Activated gamma-delta T cell treated with Interleukin-2 at 50 U/mL for 16 hours (primary cell): Measurements from ENCODE around the gene KLC1.
"Not testable (repeated sequence)": the region's sequence is repeated elsewhere in the genome, so short reads cannot be mapped to it uniquely, and the experiment has no call there.

Source experiments
- DNase-seq: peaks from one replicate; pipeline ENCODE4 v3.0.0-alpha.2; 2020

The KLC1 gene

GRCh38 chr14:103626146-103626850, 2.7 kb upstream of the KLC1 start:
- no peak for DNase-seq

DNA sequence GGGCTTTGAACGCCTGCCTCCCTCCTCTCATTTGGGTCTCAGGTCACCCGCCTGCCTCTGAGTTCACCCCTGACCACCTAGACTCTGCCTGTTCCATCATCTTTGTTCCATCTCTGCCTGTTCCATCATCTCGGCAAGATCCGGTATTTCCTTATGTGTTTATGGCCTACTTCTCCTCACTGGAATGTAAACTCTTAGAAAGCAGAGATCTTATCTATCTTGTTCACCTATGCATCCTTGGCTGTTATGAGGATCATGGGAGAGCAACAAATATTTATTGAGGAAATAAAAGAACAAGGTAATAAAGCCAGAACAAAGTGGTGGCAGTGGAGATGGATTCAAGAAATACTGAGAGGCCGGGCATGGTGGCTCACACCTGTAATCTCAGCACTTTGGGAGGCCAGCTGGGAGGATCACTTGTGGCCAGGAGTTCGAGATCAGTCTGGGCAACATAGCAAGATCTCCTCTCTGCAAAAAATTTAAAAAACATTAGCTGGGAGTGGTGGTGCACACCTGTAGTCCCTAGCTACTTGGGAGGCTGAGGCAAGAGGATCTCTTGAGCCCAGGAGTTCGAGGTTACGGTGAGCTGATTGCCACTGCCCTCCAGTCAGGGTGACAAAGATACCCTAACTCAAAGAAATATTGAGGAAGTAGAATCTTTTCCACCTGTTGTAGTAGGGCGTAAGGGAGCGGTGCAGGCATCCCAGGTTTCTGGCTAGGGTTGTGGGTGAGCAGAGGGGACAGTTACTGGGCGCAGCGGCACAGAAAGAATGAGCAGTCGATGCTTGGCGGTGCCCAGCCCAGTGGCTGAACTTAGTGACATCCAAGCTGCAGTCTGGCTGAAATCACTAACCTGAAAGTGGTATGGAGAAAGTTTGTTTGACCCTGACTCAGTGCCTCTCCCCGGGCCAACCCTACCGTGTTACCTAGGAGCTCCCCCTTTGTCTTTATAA, 1.7 kb upstream of the KLC1 start:
- no peak for DNase-seq

GRCh38 chr14:103628221-103628683, 759 bp upstream of the KLC1 start:
- DNase-seq = no peak

DNA sequence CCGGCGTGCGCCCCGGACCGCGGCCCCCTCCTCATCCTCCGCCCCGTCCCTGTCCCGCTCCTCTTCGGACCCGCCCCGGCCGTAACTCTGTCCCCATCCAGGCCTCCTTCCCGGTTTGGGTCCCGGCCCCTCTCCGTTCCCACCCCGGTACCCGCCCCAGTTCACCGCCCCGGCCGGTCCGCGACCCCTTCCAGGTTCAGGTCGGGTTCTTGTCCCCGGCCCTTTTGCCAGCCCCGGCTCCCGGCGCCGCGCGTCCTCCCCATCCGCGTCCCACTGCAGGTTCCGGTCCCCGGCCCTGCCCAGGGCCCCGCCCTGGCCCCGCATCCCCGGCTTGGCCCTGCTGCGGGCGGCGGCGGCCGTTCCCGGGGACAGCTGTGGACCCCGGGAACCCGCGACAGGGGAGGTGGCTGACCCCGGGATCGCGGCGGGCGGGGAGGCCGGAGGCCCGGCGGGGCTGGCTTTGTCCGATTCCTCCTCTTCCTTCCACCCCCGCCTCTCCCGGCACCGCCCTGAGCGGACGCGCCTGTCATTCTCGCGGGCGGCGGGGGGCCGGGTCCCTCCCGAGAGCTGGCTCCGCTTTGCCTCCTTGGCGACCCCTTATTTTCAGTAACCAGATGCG, 601 bp downstream of the KLC1 start:
- DNase-seq = peak; percentile 26

DNA sequence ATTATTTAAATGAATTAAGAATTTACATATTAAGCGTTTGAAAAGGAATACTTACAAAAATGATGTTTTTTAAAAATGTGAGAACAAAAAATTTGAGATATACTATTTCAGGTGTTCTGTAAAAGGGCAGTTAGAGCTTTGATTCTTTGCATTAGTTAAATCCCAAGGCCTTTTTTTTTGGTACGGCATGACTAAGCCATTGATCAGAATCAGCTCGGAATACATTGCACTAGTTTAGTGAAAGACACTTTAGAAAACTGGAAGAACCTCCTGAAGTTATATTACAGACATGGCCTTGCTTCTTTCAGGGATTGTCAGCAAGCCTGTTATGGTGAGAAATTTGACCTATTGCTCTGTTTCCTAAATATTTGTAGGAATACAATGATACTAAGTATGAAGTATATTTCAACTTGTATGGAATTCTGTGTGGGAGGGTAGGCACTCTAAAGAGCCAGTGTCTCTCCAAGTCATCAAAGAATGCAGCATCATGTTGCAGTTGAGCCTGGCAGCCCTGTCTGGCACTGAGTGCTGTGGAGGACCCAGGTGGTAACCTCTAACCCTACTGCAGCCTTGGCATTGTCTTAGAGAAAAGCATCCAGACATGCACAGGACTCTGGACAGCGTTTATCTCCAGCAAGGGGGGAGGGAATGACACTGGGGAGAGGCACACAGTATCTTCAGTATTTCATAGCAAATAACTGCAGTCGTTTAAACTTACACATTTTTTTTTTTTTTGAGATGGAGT, 1.5 kb downstream of the KLC1 start:
- no peak for DNase-seq

DNA sequence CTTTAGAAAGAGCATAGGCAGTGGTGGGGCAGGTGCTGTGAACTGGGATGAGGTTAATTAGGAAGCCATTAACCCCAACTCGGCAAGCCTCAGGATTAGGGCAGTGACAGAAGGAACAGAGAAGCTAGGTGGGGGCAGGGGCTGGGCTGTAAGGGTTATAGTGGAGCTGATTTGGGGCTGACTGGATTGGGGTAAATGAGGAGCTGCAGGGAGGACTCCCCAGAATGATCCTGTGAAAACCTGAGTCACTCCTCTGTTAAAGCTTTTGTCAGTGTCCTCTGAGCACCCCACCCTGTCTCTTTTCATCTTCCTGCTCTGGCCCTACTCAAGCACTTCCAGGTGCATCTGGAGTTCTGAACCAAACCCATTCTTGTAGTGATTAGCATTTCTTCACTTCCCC, 4.4 kb downstream of the KLC1 start:
- no peak for DNase-seq

- no peak for DNase-seq
Measured at GRCh38 chr14:103634156-103634555, 5.1 kb downstream of the KLC1 start.

DNA sequence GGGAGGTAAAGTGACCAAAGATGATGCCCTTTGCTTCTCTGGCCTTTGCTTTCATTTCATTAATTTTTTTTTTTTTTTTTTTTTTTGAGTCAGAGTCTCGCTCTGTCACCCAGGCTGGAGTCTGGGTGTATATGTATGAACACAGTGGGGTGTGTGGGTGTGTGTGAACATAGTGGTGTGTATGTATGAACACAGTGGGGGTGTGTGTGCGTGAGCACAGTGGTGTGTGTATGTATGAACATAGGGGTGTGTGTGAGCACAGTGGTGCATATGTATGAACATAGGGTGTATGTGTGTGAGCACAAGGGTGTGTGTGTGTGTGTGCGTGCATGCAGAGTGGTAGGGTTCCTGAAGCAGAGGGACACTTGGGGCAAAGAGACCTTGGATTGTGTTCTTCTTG, 9.6 kb downstream of the KLC1 start:
- no peak for DNase-seq

DNA sequence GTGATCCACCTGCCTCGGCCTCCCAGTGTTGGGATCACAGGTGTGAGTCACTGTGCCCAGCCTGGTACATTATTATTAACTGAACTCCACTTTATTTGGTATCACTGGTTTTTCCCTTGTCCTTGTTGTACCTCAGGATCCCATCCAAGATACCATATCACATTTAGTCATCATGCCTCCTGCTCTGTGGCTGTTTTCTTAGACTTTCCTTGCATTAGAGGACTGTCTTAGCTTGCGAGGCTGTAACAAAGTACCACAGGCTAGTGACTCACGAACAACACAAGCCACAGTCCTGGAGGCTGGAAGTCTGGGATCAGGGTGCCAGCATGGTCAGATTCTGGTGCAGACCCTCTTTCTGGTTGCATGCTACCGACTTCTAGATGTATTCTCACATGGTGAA, 12.2 kb downstream of the KLC1 start:
- DNase-seq = no peak

DNA sequence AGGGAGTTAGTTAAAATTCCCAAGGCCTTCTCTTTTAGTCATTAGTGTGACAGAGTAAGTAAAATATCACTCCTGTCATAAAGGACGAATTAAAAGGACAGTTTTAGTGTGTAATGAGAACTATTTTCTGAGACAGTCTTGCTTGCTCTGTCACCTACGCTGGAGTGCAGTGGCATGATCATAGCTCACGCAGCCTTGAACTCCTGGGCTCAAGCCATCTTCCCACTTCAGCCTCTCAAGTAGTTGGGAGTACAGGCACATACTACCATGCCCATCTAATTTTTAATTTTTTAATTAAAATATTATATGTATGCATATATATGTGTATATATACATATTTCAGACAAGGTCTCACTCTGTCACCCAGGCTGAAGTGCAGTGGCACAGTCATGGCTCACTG, 17.2 kb downstream of the KLC1 start:
- DNase-seq = no peak

GRCh38 chr14:103649001-103649400, 20.0 kb downstream of the KLC1 start:
- DNase-seq = no peak

- DNase-seq = no peak
Measured at GRCh38 chr14:103650213-103650612, 21.2 kb downstream of the KLC1 start.

- DNase-seq = no peak
Measured at GRCh38 chr14:103651585-103651984, 22.6 kb downstream of the KLC1 start.

DNA sequence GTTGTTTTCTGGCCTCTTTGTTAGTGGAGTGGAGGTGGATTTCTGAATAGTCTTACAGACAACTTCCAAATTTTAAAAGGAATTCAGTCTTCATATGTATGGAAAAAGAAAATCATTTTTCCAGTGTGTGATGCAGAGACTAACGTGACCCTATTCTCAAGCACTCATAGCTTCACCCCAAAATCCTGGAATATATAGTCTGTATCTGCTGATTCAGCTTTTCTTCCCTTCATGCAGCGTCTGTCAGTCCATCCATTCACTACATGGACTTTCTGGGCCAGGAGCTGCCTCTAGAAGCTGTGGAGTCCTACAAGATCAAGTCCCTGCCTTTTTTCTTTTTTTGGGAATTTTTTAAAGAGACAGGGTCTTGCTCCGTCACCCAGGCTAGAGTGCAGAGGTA, 23.8 kb downstream of the KLC1 start:
- no peak for DNase-seq

GRCh38 chr14:103653336-103653735, 24.3 kb downstream of the KLC1 start:
- not testable (repeated sequence) for DNase-seq

DNA sequence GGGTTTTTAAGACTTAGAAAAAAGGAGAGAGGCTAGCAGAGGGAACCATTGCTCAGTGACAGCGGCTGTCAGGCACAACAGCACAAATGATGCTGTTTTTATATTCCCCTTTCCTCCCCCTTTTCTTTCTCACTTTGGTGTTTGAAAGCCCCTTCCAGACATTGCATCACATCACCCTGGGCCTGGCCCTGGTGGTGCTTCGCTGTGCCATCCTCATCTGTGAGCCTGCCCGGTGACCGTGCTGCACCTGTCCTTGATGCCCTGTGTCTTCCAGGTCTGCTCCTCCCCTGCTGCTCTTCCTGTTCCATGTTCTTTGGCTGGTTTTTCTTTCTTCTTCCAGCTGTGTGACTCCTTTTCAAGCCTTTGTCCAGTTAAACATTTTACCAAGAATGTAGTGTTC, 24.8 kb downstream of the KLC1 start:
- DNase-seq = no peak

GRCh38 chr14:103654619-103655018, 25.6 kb downstream of the KLC1 start:
- DNase-seq = no peak

DNA sequence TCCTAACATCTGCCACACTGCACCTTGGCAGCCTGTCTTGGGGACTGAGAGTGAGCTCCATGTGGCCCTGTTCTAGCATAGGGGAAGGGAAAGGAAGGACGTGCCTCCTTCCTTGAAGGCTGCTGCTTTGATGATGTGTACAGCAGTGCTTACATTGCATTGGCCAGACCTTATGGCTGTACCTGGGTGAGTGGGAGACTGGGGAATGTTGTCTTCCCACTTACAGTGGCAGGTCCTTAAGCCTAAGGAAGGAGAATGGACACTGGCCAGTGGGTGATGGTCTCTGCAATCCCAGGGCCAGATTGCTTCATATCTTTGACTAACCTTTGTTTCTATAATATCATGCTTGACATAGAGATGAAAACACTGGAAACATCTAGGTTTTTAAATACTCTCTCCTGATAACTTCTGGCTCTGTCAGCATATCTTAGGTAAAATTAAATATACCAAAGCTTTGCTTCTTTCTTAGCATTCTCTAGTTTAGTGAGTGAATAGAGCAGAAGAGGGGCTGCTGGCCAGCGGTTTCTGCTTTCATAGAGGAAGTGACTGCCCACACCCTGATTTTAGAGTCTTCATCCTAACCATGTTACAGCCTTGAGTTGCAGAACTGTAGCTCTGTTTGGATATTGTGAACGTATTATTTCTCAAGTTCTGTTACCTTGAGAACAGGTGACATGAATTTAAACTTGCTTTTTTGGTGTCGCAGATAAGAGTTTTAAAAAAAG, 27.2 kb downstream of the KLC1 start:
- no peak for DNase-seq

- no peak for DNase-seq
Measured at GRCh38 chr14:103656756-103657133, 27.7 kb downstream of the KLC1 start.

DNA sequence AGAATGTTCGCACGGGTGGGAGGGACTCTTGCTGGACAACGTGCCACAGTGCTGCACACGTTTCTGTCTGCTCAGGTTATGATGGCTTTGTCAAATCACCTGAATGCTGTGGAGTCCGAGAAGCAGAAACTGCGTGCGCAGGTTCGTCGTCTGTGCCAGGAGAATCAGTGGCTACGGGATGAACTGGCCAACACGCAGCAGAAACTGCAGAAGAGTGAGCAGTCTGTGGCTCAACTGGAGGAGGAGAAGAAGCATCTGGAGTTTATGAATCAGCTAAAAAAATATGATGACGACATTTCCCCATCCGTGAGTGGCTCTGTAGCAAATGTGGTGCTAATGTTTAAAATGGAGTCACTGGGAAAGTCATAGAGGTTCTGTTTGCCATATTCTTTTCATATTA, 28.5 kb downstream of the KLC1 start:
- DNase-seq = no peak

- no peak for DNase-seq
Measured at GRCh38 chr14:103659631-103660030, 30.6 kb downstream of the KLC1 start.

DNA sequence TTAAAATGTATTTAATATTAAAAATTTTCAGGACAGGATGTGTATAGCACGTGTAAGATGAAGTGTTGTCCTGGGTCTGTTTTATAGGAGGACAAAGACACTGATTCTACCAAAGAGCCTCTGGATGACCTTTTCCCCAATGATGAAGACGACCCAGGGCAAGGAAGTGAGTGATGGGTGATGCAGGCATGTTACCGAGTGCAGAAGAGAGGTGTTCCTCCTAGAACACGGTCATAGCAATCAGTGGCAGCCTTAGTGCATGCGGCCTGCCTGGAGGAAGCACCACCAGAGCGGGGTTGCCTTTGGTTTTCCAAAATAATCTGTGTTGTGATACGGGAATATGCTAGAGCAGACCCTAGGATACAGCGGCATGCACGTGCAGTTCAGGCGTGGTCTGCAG, 33.0 kb downstream of the KLC1 start:
- DNase-seq = no peak
